ENCODE results near the gene BRD8.
"Not testable (repeated sequence)": the region's sequence is repeated elsewhere in the genome, so short reads cannot be mapped to it uniquely, and the experiment has no call there.

BRD8 gene, protein sequence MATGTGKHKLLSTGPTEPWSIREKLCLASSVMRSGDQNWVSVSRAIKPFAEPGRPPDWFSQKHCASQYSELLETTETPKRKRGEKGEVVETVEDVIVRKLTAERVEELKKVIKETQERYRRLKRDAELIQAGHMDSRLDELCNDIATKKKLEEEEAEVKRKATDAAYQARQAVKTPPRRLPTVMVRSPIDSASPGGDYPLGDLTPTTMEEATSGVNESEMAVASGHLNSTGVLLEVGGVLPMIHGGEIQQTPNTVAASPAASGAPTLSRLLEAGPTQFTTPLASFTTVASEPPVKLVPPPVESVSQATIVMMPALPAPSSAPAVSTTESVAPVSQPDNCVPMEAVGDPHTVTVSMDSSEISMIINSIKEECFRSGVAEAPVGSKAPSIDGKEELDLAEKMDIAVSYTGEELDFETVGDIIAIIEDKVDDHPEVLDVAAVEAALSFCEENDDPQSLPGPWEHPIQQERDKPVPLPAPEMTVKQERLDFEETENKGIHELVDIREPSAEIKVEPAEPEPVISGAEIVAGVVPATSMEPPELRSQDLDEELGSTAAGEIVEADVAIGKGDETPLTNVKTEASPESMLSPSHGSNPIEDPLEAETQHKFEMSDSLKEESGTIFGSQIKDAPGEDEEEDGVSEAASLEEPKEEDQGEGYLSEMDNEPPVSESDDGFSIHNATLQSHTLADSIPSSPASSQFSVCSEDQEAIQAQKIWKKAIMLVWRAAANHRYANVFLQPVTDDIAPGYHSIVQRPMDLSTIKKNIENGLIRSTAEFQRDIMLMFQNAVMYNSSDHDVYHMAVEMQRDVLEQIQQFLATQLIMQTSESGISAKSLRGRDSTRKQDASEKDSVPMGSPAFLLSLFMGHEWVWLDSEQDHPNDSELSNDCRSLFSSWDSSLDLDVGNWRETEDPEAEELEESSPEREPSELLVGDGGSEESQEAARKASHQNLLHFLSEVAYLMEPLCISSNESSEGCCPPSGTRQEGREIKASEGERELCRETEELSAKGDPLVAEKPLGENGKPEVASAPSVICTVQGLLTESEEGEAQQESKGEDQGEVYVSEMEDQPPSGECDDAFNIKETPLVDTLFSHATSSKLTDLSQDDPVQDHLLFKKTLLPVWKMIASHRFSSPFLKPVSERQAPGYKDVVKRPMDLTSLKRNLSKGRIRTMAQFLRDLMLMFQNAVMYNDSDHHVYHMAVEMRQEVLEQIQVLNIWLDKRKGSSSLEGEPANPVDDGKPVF

DNA sequence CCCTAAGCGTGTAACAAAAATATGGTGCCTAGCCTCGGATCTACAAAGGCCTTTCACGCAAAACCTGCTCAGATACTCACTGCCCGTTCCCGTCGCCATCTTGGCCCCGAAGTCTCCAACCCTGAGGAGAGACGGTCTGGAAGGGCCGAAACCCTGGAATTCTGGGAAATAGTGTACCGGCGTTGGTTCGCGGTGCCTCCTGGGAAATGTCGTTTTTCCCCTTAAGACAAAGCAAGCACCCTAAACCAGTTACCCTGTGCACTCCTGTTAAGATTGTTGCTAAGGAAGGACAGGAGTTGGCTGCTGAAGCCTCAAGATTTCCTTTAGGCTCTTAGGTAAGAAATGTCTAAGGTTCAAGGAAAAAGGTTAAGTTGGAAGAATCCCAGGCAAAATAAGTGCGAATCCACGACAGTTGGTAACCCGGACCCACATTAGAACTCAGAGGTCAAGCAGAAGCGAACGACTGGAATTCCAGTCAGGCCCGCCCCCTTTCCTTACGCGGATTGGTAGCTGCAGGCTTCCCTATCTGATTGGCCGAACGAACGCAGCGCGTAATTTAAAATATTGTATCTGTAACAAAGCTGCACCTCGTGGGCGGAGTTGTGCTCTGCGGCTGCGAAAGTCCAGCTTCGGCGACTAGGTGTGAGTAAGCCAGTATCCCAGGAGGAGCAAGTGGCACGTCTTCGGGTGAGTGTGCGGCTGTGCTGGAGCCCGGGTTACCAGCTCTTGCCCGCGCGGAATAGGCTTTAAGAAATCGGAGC lies at the start of gene BRD8, which contains the start of gene KIF20A:
Gene BRD8 (minus strand): TSS at position 115 of the 761 bp plus-strand sequence. CDS start 16 bp downstream, at position 99.
Gene KIF20A (plus strand): TSS at position 597 of the 761 bp plus-strand sequence. CDS start 569 bp downstream, outside the sequence.
- peak; percentile 96 for DNase-seq

DNA sequence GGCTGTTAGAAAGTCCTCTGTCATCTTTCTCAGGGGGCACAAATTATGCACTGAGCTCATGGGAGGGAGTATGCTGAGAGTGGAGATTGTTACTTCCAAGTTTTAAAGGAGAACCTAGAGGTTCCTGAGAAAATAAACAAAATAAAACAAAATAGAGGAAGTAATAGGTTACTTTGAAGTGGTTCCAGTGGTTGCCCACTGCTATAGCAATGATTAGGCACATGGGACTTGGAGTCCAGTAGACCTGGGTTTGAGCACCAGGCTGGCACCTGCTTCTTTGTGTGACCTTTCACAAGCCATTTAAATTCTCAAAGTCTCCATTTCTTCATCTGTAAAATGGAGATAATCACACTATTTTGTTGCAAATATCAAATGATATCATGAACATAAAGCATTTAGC lies 48.5 kb upstream of the BRD8 start:
- no peak for DNase-seq

DNA sequence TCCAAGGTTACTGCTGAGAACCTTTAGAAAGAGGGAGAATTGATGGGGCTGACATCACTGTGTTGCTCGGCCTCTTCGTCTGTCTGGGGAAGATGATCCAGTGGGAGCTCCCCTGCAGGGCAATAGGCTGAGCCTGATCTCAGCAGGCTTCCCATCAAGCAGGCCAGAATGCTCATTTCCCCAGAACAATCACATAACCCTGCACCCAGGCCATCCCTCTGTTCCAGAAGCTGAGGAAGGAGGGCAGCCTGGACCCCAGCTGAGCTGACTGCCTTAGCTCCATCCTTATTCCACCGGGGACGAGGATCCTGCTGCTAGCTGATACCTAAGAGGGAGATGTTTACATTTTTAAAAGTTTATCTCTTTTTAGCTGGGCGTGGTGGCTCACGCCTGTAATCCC lies 46.3 kb upstream of the BRD8 start:
- no peak for DNase-seq

DNA sequence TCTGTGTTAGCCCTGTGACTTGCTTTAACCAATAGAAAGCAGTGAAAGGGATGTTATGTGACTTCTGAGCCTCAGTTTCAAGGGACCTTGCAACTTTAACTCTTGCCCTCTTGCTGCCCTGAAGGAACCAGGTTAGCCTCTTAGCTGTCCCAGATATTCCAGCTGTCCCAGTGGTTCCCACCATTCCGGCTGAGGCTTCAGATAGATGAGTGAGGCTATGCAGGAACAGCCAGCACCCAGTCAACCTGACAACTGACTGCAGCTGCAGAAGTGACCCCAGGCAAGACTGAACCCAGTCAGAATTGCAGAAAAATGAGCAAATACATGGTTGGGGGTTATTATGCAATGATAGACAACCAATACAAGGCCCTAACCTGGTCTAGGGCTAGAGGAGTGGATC lies 45.1 kb upstream of the BRD8 start:
- no peak for DNase-seq

DNA sequence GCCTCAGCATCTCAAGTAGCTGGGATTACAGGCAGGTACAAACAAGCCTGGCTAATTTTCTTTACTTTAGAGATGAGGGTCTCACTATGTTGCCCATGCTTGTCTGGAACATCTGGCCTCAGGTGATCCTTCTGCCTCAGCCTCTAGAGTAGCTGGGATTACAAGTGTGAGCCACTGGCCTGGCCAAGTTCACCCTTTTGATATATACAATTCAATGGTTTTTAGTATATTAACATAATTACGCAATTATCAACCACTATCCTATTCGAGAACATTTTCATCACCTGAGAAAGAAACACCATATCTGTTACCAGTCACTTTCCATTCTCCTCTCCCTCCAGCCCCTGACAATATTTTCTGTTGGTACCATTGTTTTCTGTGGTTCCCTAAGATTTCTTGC lies 38.4 kb upstream of the BRD8 start:
- DNase-seq, result no peak

DNA sequence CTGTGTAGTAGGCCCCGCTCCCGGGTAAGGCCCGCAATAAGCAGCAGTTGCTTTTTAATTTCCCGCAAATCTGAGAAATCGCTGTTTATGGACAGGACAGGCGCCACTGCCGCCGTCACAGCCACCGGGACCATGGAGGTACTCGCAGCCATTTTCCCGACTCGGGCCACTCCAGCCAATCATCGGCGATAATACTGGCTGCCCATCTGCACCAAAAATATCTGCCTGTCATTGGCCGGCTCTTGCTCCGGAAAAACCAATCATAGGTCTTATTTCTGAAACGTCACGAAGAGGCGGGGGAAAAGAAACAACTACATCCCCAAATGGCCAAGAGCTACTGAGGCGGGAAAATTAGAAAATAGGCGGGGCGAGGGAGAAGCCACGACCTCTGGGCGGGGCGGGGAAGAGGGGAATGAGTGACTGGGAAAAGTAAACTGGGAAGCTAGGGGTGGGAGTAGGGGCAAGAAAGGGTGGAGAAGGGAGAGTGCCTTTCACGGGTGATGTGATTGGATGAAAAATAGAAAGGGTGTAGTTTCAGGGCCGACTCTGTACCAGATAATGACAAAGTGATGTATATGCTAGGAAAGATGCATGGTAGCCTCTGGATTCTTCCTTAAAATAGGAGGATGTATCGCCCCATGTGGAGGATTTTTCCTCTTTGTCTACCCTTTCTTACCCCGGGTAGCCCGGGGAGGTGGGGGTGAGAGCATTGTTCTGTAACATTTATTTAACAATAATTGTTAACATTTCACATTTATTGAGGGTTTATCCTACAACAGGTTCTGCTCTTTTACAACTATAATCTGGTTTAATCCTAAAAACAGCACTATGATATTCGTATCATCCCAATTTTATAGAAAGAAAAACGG lies 35.0 kb upstream of the BRD8 start, which contains the start of gene CDC23:
Gene CDC23 (minus strand): TSS at position 163 of the 869 bp plus-strand sequence. CDS start 11 bp downstream, at position 152.
- peak; percentile 92 for DNase-seq

DNA sequence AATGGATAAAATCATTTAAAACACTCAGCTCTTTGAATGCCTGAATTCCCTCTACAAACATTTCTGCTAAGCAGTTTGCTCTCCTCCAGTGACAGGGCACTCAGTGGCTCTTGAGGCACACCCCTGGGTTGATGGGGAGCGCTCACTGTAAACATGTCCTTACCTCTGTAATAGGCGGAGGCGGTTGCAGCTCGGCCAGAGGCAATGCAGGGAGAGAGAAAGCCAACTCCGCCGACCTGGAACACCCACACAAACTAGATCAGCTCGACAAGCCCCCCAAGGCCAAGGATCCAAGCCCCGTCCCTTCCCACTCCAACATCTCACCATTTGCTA lies 34.4 kb upstream of the BRD8 start:
- no peak for DNase-seq

DNA sequence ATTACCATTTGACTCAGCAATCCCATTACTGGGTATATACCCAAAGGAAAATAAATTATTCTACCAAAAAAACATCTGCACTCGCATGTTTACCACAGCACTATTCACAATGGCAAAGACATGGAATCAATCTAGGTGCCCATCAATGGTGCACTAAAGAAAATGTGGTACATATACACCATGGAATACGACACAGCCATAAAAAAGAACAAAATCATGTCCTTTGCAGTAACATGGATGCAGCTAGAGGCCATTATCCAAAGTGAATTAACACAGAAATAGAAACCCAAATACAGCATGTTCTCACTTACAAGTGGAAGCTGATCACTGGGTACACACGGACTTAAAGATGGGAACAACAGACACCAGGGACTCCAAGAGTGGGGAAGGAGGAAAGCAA lies 32.6 kb upstream of the BRD8 start:
- DNase-seq, result no peak

DNA sequence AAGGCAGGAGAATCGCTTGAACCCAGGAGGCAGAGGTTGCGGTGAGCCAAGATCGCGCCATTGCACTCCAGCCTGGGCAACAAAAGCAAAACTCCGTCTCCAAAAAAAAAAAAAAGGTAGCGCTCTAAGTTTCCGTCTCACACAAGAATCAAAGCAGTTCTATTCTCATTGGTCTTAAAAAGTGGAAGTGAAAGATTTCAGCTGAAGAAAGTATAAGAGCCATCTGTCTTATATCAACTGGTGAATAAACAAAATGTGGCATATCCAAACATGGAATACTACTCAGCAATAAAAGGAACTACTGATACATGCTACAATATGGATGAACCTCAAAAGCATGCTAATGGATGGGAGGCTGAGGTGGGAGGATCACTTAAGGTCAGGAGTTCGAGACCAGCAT lies 15.4 kb upstream of the BRD8 start:
- not testable (repeated sequence) for DNase-seq

DNA sequence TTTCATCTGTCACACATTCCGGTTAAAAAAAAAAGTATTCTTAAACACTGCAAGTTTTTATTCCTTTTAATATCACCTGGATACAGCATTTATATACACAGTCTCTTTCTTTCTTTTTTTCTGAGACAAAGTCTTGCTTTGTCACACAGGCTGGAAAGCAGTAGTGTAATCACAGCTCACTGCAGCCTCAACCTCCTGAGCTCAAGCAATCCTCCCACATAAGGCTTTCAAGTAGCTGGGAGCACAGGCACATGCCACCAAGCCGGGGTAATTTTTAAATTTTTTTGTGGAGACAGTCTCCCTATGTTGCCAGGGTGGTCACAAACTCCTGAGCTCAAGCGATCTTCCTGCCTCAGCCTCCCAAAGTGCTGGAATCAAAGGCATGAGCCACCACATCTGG lies 14.4 kb upstream of the BRD8 start:
- no peak for DNase-seq

DNA sequence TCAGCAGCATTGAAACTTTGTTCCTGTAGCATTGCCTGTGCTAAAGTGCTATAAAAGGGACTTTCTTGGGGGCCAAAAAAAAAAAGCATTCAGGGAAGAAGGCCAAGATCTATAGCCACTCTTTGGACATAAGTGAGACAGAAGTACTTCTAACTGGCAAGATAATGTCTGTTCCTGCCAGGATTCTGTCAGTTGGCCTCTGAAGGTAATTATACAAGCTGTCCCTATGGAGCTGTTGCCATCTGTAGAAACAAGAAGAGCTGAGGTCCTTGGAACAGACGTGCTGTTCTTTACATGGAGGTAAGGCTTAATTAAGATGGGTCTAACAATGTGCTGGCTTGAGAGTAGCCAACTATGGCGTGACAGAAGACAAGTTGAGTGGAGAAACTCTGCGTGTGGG lies 10.2 kb upstream of the BRD8 start:
- no peak for DNase-seq

DNA sequence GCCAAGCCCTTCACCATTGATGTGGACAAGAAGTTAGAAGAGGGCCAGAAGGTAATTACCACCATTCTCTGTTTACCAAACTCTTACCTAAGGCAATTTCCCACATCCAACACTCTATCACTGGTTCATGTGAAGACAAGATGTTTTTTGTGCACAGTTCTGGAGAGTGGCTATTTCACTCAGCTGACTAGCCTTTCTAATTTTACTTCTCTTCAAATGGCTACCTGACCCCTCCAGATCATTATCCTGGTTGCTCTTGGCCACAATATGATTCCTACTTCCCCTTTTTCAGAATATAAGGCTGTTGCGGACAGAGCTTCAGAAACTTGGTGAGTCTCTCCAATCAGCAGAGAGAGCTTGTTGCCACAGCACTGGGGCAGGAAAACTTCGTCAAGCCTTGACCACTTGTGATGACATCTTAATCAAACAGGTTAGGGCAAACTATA lies 7.6 kb upstream of the BRD8 start:
- no peak for DNase-seq

DNA sequence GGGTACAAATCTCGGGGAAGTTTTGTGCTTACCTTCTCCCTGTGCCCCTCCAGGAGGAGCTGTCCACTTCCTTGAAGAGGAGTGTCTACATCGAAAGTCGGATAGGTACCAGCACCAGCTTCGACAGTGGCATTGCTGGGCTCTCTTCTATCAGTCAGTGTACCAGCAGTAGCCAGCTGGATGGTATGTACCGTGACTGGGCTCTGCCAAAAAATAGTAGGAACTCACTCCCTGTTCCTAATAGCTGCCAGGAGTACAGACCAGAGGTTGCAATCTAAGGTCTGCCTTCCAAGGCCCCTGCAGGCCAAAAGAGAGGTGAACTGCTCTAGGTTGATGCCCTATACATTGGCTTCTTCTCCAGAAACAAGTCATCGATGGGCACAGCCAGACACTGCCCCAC lies 4.4 kb upstream of the BRD8 start:
- no peak for DNase-seq

DNA sequence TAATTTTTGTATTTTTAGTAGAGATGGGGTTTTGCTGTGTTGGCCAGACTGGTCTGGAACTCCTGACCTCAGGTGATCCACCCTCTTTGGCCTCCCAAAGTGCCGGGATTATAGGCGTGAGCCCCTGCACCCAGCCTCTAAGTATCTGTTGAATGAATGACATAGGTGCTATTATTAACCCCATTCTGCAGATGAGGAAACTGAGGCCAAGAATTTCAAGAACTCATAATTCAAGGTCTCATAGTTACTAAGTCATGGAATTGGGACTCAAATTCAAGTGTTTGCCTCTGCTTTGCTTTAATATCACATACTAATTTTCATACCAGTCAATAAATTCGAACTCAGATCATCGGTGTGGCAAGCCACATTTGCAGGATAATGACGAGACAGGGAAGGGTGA lies 2.4 kb upstream of the BRD8 start:
- DNase-seq, result no peak

DNA sequence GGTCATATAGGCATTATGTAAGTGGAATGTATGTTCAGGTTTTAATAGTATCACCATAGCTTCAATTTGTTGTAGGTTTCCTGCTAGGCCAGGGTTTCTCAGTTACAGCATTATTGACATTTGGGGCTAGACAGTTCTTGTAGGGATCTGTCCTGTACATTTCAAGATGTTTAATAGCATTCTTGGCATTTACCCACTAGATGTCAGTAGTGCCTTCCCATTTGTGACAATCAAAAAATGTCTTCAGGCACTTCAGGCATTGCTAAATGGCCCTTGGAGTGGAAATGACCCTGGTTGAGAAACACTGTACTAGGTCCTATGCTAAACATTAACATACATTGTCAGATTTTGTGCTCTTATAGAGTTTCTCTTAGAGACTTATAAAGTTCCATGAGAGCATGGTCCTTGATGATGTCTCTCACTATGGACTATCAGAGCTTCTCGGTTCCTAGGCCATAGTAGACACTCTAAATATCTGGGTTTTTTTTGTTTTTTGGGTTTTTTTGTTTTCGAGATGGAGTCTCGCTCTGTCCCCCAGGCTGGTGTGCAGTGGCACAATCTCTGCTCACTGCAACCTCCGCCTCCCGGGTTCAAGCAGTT lies 1.9 kb upstream of the BRD8 start:
- no peak for DNase-seq

DNA sequence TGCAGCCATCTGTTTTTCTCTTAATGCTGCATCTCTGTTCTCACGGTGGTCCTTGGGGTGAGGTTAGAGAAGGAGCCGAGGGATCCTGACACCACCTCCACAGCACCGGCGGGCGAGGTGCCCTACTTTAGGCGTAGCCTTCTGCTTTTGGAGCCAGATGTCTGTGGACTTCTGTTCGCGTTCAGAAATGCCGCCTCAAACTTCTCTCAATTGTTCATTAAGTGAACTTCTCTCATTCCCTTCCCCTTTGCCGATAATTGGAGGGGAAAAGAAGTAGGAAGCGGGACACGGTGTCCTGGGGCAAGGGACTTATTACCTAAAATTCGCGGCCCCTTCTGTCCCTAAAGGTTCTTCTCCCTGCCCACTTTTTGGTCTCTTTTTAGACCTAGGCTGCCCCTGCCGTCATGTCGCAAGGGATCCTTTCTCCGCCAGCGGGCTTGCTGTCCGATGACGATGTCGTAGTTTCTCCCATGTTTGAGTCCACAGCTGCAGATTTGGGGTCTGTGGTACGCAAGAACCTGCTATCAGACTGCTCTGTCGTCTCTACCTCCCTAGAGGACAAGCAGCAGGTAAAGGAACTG lies 937 bp upstream of the BRD8 start:
- DNase-seq, result peak; percentile 40

DNA sequence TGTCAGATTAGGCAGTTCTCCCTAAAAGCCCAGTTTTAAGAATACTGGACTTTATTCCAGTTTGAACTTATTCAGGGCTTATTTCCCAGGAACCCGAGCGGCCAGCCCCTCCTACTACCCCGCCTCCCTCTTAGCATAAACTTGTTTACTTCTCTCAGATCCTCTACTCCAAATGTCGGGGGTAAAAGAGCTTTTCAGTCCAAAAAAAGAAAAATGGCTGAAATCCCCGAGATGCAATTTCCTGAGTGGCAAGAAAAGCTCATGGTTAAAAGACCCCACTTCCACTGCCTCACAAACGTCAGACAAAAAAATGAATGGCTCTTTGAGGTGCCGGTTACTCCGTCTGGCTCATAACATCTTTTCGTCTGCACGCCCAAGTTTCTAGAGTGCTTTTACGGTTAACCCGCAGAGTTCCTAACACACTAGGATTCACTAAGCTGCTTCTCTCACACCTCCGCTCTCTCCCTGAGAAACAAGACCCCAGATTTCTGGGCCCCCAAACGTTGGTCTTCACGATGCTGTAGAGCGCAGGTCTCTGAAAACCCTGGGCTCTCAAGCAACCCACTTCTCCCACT lies 402 bp downstream of the BRD8 start:
- DNase-seq, result peak; percentile 48

DNA sequence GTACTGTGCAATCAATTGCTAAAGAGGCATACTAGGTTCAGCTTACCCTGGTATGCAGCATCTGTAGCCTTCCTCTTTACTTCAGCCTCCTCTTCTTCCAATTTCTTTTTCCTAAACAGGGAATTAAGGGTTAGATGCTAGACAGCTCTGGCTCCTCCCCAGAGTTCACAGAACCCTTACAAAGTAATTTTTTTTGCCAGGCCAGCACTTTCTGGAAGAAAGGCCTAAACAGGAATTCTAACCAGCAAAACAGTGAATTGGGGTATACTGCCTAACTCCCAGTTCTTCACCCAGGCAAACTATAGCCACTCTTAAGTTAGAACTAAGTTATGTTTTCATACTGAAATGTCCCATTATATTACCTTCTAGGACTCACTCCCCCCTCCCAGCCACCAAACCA lies 8.1 kb downstream of the BRD8 start:
- no peak for DNase-seq

DNA sequence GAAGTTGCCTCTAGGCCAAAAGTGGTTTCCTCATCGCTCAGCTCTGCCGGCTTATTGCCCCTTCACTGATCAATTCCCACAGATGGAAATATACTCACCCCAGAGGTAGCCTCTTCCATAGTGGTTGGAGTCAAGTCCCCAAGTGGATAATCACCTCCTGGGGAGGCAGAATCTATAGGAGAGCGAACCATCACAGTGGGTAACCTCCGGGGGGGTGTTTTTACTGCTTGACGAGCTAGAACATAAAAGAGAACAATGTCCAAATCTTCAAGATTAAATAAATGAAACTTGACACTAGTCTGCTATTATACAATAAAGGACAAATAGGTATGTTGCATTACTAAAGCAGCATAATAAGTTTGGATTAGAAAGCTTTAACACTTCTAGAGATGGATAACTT lies 9.3 kb downstream of the BRD8 start:
- DNase-seq, result no peak

DNA sequence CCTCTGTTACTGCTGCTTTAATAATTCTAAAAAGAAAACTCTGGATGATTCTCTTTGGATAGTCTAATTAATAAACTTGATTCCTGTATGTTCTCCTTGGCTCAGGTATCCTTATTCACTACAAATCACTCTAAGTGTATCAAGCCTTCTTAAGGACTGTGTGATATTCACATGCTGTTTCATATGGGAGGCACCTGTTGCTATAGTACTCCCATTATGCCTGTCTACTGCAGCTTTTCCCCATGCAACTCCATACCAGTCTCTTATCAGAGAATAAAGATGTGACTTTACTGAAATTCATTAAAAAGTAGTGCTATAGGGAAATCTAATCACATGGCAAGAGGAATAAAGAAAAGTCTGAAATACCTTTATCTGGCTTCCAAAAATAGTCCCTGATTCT lies 14.7 kb downstream of the BRD8 start:
- no peak for DNase-seq

Measured in stimulated activated CD4-positive, alpha-beta T cell treated with anti-CD3 and anti-CD28 coated beads, Interleukin-15, amount 100 ng/mL, for 24 hours (primary cell).